GM19395 (cell line): ENCODE data around the gene ACY1.
A peak's percentile ranks its signal among the peaks of the same experiment; 100 is the strongest.
"Not testable (repeated sequence)": the region's sequence is repeated elsewhere in the genome, so short reads cannot be mapped to it uniquely, and the experiment has no call there.

Experiments
- ATAC-seq: cut with Tn5 transposase; IDR thresholded peaks from one replicate; pipeline ENCODE4 v1.9.1; 2021; ENCODE audit warnings: mild to moderate bottlenecking, moderate library complexity; ENCODE audit not compliant: unreplicated experiment

ACY1 gene

GRCh38 chr3:51980253-51980652, 3.1 kb upstream of the ACY1 start:
- no peak for ATAC-seq

GRCh38 chr3:51982352-51982837, 940 bp upstream of the ACY1 start:
- peak; percentile 54 for ATAC-seq

GRCh38 chr3:51983578-51984268, 388 bp downstream of the ACY1 start:
- no peak for ATAC-seq

GRCh38 chr3:51984269-51984647, 923 bp downstream of the ACY1 start:
- ATAC-seq = no peak

GRCh38 chr3:51985063-51985462, 1.7 kb downstream of the ACY1 start:
- ATAC-seq = no peak

DNA sequence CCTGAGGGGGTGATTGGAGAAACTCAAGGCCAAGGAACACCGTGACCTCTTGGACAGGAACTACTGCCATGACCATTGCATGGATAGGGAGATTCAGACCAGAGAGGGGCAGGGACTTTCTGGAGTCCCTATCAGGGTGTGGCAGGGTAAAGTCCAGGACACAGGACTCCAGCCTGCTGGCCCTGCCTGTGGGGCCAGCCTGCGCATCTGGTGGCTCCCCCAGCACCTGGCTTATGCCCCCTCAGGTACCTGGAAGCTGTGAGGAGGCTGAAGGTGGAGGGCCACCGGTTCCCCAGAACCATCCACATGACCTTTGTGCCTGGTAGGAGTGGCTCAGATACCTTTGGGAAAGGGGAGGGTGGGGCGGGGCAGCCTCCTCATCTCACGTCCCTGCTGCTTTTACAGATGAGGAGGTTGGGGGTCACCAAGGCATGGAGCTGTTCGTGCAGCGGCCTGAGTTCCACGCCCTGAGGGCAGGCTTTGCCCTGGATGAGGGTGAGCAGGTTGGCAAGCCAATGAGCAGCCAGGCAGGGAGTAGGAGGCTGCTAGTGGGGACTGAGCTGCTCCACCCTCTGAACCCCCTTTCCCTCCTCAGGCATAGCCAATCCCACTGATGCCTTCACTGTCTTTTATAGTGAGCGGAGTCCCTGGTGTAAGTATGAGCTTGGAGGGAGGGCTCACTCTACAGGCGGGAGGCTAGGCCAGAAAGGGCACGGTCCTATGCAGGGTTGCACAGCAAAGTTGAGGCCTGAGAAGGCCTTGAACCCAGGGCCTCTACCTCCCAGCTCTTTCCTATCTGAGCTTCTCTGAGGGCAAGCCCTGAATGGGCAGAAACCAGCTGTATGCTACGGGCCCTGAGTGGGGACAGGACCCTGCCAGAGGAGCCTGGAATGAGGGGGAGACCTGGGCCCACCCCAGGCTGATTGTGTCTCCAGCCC, 2.9 kb downstream of the ACY1 start:
- ATAC-seq = no peak

- no peak for ATAC-seq
Measured at GRCh38 chr3:51987568-51987967, 4.2 kb downstream of the ACY1 start.

- no peak for ATAC-seq
Measured at GRCh38 chr3:51988286-51989146, 5.2 kb downstream of the ACY1 start.

- ATAC-seq = not testable (repeated sequence)
Measured at GRCh38 chr3:51990501-51990971, 7.2 kb downstream of the ACY1 start.

- no peak for ATAC-seq
Measured at GRCh38 chr3:51992017-51992682, 8.8 kb downstream of the ACY1 start.

DNA sequence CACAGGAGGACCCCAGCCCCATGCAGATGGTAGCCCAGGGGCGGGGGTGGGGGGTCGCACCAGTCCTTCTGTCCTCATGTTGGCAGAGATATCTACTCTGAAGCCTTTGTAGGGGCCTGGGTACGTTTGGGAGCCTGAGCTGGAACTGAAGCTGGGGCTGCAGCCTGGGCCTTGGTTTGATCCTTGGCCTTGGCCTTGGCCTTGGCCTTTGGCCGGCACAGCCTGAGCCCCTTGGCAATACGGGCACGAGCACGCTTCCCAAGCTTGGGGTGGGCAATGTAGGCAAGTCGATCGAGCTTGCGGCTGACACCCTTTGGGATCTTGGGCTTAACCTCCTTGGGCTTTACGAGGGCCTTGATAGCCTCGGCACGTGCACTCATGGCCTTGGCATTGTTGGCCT, 10.3 kb downstream of the ACY1 start:
- ATAC-seq = not testable (repeated sequence)

- ATAC-seq = no peak
Measured at GRCh38 chr3:51994530-51994929, 11.2 kb downstream of the ACY1 start.

- ATAC-seq = peak; percentile 85
Measured at GRCh38 chr3:51995346-51996163, 12.2 kb downstream of the ACY1 start, which contains the start of gene RPL29. Gene RPL29, minus strand, starts transcription at chr3:51995895. Its CDS starts 434 bp downstream, at chr3:51995461.

- no peak for ATAC-seq
Measured at GRCh38 chr3:51997172-51997571, 13.8 kb downstream of the ACY1 start.

GRCh38 chr3:51997935-51998596, 14.7 kb downstream of the ACY1 start:
- no peak for ATAC-seq

- no peak for ATAC-seq
Measured at GRCh38 chr3:51998774-51999173, 15.4 kb downstream of the ACY1 start.

- no peak for ATAC-seq
Measured at GRCh38 chr3:51999846-52000245, 16.5 kb downstream of the ACY1 start.

DNA sequence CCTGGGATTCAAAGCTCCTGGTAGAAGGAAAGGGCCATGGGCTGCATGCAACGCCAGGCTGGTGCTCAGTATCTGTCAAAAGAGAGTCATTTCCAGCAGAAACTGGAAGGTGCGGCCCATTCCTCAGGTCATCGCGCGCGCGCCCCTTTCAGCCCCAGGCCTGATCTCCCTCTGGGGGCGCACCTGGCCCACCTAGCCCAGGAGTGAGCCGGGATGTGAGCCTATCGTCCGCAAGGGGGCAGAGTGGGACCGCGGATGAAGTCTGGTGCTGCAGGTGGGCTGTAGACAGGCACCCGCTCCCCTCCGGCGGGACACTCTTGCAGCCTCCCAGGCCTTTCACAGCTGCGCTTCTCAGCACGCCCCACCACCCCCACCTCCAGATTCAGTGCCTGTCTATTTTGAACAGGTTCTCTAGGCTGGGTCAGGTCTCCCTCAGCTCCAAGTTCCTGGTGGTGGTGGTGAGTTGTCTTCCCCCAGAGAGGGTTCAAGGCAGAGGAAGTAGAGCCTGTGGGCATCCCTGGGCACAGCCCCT, 18.2 kb downstream of the ACY1 start:
- ATAC-seq = peak; percentile 79

DNA sequence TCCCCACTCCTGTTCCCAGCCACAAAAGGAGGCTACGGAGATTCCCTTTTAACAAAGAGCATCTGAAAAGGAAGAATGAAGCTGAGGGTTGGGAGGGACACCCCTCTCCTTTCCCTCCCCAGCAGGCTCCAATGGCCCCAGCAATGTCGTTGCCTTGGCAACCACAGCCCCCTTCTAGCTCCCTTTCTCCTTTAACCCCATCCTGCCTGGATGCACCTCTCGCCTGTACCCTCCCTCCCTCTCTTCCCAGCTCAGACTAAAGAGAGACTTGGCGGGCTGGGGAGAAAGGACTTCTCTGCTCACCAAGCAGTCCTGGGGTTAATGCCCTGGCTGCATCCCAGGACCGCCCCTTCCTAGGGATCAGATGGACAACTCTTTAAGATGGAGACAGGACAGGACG, 19.4 kb downstream of the ACY1 start:
- no peak for ATAC-seq
